HEK293T (cell line): ENCODE data around the gene JMJD6.

Experiments
- CTCF ChIA-PET: fragments of 350-600 bp; formaldehyde crosslinking; extraction: SDS; loops from one replicate; lab custom pipeline; 2021; ENCODE audit warnings: antibody characterized with exemption, inconsistent platforms; lab: Yijun Ruan, JAX
- POLR2A ChIA-PET: fragments of 350-600 bp; formaldehyde crosslinking; extraction: SDS; loops from one replicate; lab custom pipeline; 2020; ENCODE audit warnings: antibody characterized with exemption, inconsistent platforms; lab: Yijun Ruan, JAX
- DNase-seq: peaks from one replicate; pipeline ENCODE4 v3.0.0; 2012; ENCODE audit warnings: mixed read lengths; ENCODE audit errors: extremely low spot score
- ARNT ChIP-seq: fragments of 450-650 bp; IDR thresholded peaks from 2 replicates; pipeline ENCODE4 v1.6.1; 2017; ENCODE audit warnings: mild to moderate bottlenecking
- BHLHE40 ChIP-seq: fragments of 450-650 bp; IDR thresholded peaks from 2 replicates; pipeline ENCODE4 v1.6.1; 2016; ENCODE audit warnings: mild to moderate bottlenecking, moderate library complexity, borderline replicate concordance
- CTBP1 ChIP-seq: fragments of 450-650 bp; IDR thresholded peaks from 2 replicates; pipeline ENCODE4 v1.6.1; 2016; ENCODE audit warnings: borderline replicate concordance
- ELF4 ChIP-seq: fragments of 450-650 bp; IDR thresholded peaks from 2 replicates; pipeline ENCODE4 v1.6.1; 2017; ENCODE audit warnings: antibody characterized with exemption
- FOXA1 ChIP-seq: fragments of 450-650 bp; IDR thresholded peaks from 2 replicates; pipeline ENCODE4 v1.6.1; 2016; ENCODE audit warnings: mild to moderate bottlenecking
- FOXK2 ChIP-seq: fragments of 450-650 bp; IDR thresholded peaks from 2 replicates; pipeline ENCODE4 v1.6.1; 2016; ENCODE audit warnings: mild to moderate bottlenecking
- FOXM1 ChIP-seq: fragments of 450-650 bp; IDR thresholded peaks from 2 replicates; pipeline ENCODE4 v1.6.1; 2017; ENCODE audit warnings: mild to moderate bottlenecking, borderline replicate concordance
- HDGF ChIP-seq: fragments of 450-650 bp; IDR thresholded peaks from 2 replicates; pipeline ENCODE4 v1.6.1; 2017; ENCODE audit warnings: antibody characterized with exemption, borderline replicate concordance
- L3MBTL2 ChIP-seq: fragments of 450-650 bp; conservative IDR thresholded peaks from 2 replicates; pipeline ENCODE4 v1.6.1; 2016; ENCODE audit warnings: mild to moderate bottlenecking
- LEF1 ChIP-seq: fragments of 450-650 bp; IDR thresholded peaks from 2 replicates; pipeline ENCODE4 v1.6.1; 2017; ENCODE audit warnings: mild to moderate bottlenecking, borderline replicate concordance
- NFRKB ChIP-seq: fragments of 450-650 bp; IDR thresholded peaks from 2 replicates; pipeline ENCODE4 v1.6.1; 2016; ENCODE audit warnings: mild to moderate bottlenecking, moderate library complexity
- TARDBP ChIP-seq: fragments of 450-650 bp; IDR thresholded peaks from 2 replicates; pipeline ENCODE4 v1.6.1; 2016
- ZNF384 ChIP-seq: fragments of 450-650 bp; IDR thresholded peaks from 2 replicates; pipeline ENCODE4 v1.6.1; 2016
- TF ChIP-seq, protein P1 (sequence below): fragments of 450-650 bp; IDR thresholded peaks from 2 replicates; pipeline ENCODE4 v1.6.1; 2016

JMJD6 gene

DNA sequence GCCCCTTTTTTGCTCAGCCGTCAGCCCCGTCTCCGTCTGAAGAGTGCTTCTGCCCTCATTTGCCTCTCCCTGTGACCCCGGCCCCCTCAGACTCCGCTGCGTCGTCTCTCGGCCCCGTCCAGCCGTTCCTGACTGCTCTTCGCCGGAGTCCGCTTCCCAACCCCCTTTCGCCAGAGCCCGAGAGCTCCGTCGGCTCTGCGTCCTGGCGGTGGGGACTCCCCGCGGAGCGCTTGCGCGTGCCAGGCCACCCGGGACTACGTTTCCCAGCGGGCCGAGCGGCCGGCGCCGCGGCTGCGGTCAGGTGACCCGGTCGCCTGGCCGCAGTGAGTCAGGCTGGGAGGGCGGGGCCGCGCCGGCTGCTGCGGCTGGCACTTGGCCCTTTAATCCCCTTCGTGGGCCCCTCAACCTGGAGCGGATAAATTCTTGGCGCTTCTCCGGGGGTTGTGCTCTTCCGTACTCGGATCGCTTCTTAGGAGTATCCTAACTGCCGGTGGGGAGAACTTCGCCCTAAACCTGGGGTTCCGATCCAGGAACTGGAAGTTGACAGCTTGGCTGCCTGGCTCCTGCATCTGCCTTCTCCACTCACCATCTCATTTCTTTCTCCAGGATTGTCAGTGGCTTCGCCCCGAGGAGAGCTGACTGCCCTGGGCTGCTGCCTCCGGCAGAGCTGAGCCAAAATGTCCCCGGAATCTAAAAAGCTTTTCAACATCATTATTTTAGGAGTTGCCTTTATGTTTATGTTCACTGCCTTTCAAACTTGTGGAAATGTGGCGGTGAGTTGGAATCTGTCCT, 11.5 kb upstream of the JMJD6 start, which contains the start of gene MFSD11:
Gene MFSD11, plus strand, starts transcription at position 444 of the 792 bp plus-strand sequence. Its CDS starts 234 bp downstream, at position 678.
- POLR2A ChIA-PET = interaction anchor here (0.5 to 5.2 kb wide), 18 partner anchors 11 to 301 kb away, joined by 3 to 58 read pairs (median 4); partner anchors contain the start of genes JMJD6, METTL23 and MXRA7
- TF ChIP-seq CTBP1 (no peak), NFRKB (no peak), L3MBTL2 (peak; percentile 81)
- TF ChIP-seq, protein P1, sequence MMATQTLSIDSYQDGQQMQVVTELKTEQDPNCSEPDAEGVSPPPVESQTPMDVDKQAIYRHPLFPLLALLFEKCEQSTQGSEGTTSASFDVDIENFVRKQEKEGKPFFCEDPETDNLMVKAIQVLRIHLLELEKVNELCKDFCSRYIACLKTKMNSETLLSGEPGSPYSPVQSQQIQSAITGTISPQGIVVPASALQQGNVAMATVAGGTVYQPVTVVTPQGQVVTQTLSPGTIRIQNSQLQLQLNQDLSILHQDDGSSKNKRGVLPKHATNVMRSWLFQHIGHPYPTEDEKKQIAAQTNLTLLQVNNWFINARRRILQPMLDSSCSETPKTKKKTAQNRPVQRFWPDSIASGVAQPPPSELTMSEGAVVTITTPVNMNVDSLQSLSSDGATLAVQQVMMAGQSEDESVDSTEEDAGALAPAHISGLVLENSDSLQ = no peak
- peak; percentile 94 for DNase-seq
- CTCF ChIA-PET = interaction anchor here (0.7 kb wide), 1 partner anchor 50 kb away, joined by 4 read pairs; no protein-coding TSS in a partner anchor

GRCh38 chr17:76737082-76737675, 10.8 kb upstream of the JMJD6 start, which contains the start of gene SRSF2:
TSS of gene SRSF2 (minus strand) at chr17:76737331. CDS start at chr17:76737160, 171 bp downstream.
- TF ChIP-seq ELF4 (peak; percentile 97), L3MBTL2 (no peak), FOXA1 (no peak), FOXM1 (no peak), FOXK2 (no peak), ZNF384 (no peak), HDGF (no peak)
- POLR2A ChIA-PET = interaction anchor here (0.5 to 5.2 kb wide), 25 partner anchors 10 to 353 kb away, joined by 3 to 58 read pairs (median 4); partner anchors contain the start of genes JMJD6, METTL23, MXRA7 and SPHK1
- CTCF ChIA-PET = interaction anchor here (0.7 kb wide), 1 partner anchor 51 kb away, joined by 4 read pairs; no protein-coding TSS in a partner anchor
- peak; percentile 96 for DNase-seq

GRCh38 chr17:76736349-76737081, 10.1 kb upstream of the JMJD6 start:
- TF ChIP-seq HDGF (no peak), FOXA1 (no peak), ZNF384 (no peak), LEF1 (peak; percentile 87)
- TF ChIP-seq, protein P1 = no peak
- peak; percentile 46 for DNase-seq
- CTCF ChIA-PET = no interaction called here
- POLR2A ChIA-PET = interaction anchor here (0.6 to 5.2 kb wide), 19 partner anchors 9 to 352 kb away, joined by 3 to 58 read pairs (median 4); partner anchors contain the start of genes JMJD6, METTL23, MXRA7 and SPHK1

GRCh38 chr17:76735586-76736348, 9.4 kb upstream of the JMJD6 start:
- DNase-seq = no peak
- POLR2A ChIA-PET = interaction anchor here (0.8 to 5.2 kb wide), 13 partner anchors 8 to 178 kb away, joined by 3 to 58 read pairs (median 8); partner anchors contain the start of genes JMJD6, METTL23 and MXRA7

DNA sequence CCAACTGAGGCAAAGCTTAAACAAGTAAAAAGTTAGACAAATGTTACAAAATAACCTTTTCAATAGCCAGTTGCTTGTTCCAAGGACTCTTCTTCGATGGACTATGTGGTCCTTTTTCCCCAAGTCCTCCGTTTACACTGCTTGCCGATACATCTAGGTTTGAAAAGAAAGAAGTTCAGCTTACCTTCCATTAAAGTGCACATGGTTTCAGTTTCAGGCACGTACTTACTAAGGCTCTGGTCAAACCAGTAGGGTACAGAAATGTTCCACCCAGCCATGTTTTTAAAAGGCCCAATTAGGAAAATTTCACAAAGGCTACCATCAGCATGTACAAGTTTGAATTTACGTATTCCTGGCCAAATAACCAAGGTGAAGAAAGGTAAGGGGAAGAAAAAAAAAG, 8.6 kb upstream of the JMJD6 start:
- no peak for DNase-seq
- CTCF ChIA-PET = interaction anchor here (0.7 to 1.0 kb wide), 2 partner anchors 9 to 27 kb away, joined by 3 read pairs; no protein-coding TSS in a partner anchor
- POLR2A ChIA-PET = interaction anchor here (0.8 to 5.2 kb wide), 5 partner anchors 7 to 38 kb away, joined by 4 to 29 read pairs (median 8); partner anchors contain the start of genes JMJD6, METTL23 and MXRA7
- no peak for TF ChIP-seq ELF4
- TF ChIP-seq NFRKB = no peak
- TF ChIP-seq FOXM1 = no peak
- TF ChIP-seq ARNT = no peak

More at GRCh38 chr17:76735586-76736348, 9.4 kb upstream of the JMJD6 start:
- TF ChIP-seq ARNT (no peak), NFRKB (no peak), L3MBTL2 (no peak), LEF1 (no peak), FOXM1 (no peak), FOXA1 (no peak), TARDBP (no peak), BHLHE40 (no peak; the same call in 1 of the 2 replicates)
- TF ChIP-seq, protein P1 = no peak
- CTCF ChIA-PET = interaction anchor here (1.0 kb wide), 1 partner anchor 10 kb away, joined by 3 read pairs; no protein-coding TSS in a partner anchor
